H1 (cell line): ENCODE data around the gene SLC41A1.

ENCODE experiments used
- BRCA1 ChIP-seq: IDR thresholded peaks from 2 replicates; pipeline ENCODE4 v1.6.1; 2012; ENCODE audit warnings: low read depth, low read length, improper control_type of control experiment
- CTCF ChIP-seq, 3 experiments: IDR thresholded peaks; 1 replicate in 2 of 3; 2 replicates in 1 of 3; pipeline versions ENCODE4 v1.5.1 to v1.6.1; 2011; ENCODE audit warnings: low read length in 3 of 3, mild to moderate bottlenecking in 3 of 3, inconsistent platforms in 2 of 3, low read depth in 1 of 3, moderate library complexity in 1 of 3; ENCODE audit not compliant: insufficient read depth in 1 of 3; ENCODE audit errors: control extremely low read depth in 1 of 3
- EP300 ChIP-seq, 2 experiments: IDR thresholded peaks; 1 replicate in 1 of 2; 2 replicates in 1 of 2; pipeline ENCODE4 v1.6.1; 2011 to 2012; ENCODE audit warnings: low read depth in 2 of 2, low read length in 2 of 2, mild to moderate bottlenecking in 2 of 2, borderline replicate concordance in 1 of 2, inconsistent platforms in 1 of 2, moderate library complexity in 1 of 2
- KDM1A ChIP-seq: fragments of 200-600, 300-600 bp; sonication (generic); IDR thresholded peaks from 2 replicates; pipeline ENCODE4 v1.7.1; 2016; ENCODE audit warnings: mild to moderate bottlenecking, low read length, borderline replicate concordance
- NANOG ChIP-seq: IDR thresholded peaks from 2 replicates; pipeline ENCODE4 v1.6.1; 2011; ENCODE audit warnings: low read length, low read depth, mild to moderate bottlenecking, inconsistent platforms; ENCODE audit not compliant: insufficient read depth, poor library complexity, severe bottlenecking
- SP2 ChIP-seq: IDR thresholded peaks from 2 replicates; pipeline ENCODE4 v1.6.1; 2012; ENCODE audit warnings: mild to moderate bottlenecking, low read length, inconsistent platforms
- TCF12 ChIP-seq: IDR thresholded peaks from 2 replicates; pipeline ENCODE4 v1.6.1; 2011; ENCODE audit warnings: low read depth, mild to moderate bottlenecking, low read length
- USF2 ChIP-seq: IDR thresholded peaks from 2 replicates; pipeline ENCODE4 v1.6.1; 2011; ENCODE audit warnings: low read length, improper control_type of control experiment

GRCh38 chr1:205766038-205766437 is 47.0 kb downstream of the SLC41A1 start:
- TF ChIP-seq SP2 (no peak), CTCF (IDR thresholded peaks at IDR 0.05; ENCODE audit: control extremely low read depth in 1 of 3, insufficient read depth in 1 of 3, low read depth in 1 of 3, low read length in 3 of 3) (no peak), NANOG (no peak), KDM1A (no peak), EP300 (IDR thresholded peaks at IDR 0.05; ENCODE audit: borderline replicate concordance in 1 of 2, low read depth in 2 of 2, low read length in 2 of 2) (no peak), USF2 (no peak), TCF12 (no peak), BRCA1 (no peak)
